Smooth muscle cell (in vitro differentiated cells): ENCODE measurements around the gene SEPTIN2. TPM values are rescaled to one million over a fixed set of nuclear protein-coding genes. Genes with fewer than 3 reads are reported as not detected.

Experiments
- DNase-seq: peaks from one replicate; lab custom pipeline; 2025; ENCODE audit not compliant: unreplicated experiment; lab: John Stamatoyannopoulos, UW
- H2AFZ ChIP-seq: fragments of 200-600 bp; sonication (generic); 2 replicates; pipeline ENCODE4 v1.6.0; 2016; ENCODE audit warnings: antibody characterized with exemption, low read depth, mild to moderate bottlenecking
- H3F3A ChIP-seq: fragments of 200-600 bp; sonication (generic); 2 replicates; pipeline ENCODE4 v1.6.0; 2017; ENCODE audit warnings: antibody characterized with exemption, low read depth
- H3K27ac ChIP-seq: fragments of 200-600 bp; sonication (generic); 2 replicates; pipeline ENCODE4 v1.5.1; 2016; ENCODE audit warnings: low read depth, mild to moderate bottlenecking
- H3K27me3 ChIP-seq: fragments of 200-600 bp; sonication (generic); 2 replicates; pipeline ENCODE4 v1.6.1; 2016; ENCODE audit warnings: low read depth, mild to moderate bottlenecking
- H3K36me3 ChIP-seq: fragments of 200-600 bp; sonication (generic); 2 replicates; pipeline ENCODE4 v1.5.1; 2016; ENCODE audit warnings: low read depth
- H3K4me1 ChIP-seq: fragments of 200-600 bp; sonication (generic); 2 replicates; pipeline ENCODE4 v1.5.1; 2016; ENCODE audit warnings: low read depth
- H3K4me2 ChIP-seq: fragments of 200-600 bp; sonication (generic); 2 replicates; pipeline ENCODE4 v1.6.0; 2016; ENCODE audit warnings: mild to moderate bottlenecking
- H3K4me3 ChIP-seq: fragments of 200-600 bp; sonication (generic); 2 replicates; pipeline ENCODE4 v1.5.1; 2016; ENCODE audit warnings: mild to moderate bottlenecking
- H3K79me2 ChIP-seq: fragments of 200-600 bp; sonication (generic); 2 replicates; pipeline ENCODE4 v1.6.0; 2016; ENCODE audit warnings: low read depth, mild to moderate bottlenecking
- H3K9ac ChIP-seq: fragments of 200-600 bp; sonication (generic); 2 replicates; pipeline ENCODE4 v1.6.0; 2016; ENCODE audit warnings: low read depth
- H3K9me3 ChIP-seq: fragments of 200-600 bp; sonication (generic); replicated peaks from 2 replicates; pipeline ENCODE4 v1.5.1; 2016; ENCODE audit warnings: low read depth
- H4K20me1 ChIP-seq: fragments of 200-600 bp; sonication (generic); 2 replicates; pipeline ENCODE4 v1.6.0; 2016; ENCODE audit warnings: low read depth
- CTCF ChIP-seq: fragments of 200-600 bp; sonication (generic); IDR thresholded peaks from 2 replicates; pipeline ENCODE4 v1.5.1; 2017; ENCODE audit warnings: borderline replicate concordance, mild to moderate bottlenecking, antibody characterized with exemption; ENCODE audit not compliant: insufficient read depth, poor library complexity, severe bottlenecking
- WGBS: methylation state at CpG from one replicate; pipeline ENCODE4 v1.1.7; 2016; ENCODE audit warnings: low lambda C conversion rate; 5-methylcytosine and 5-hydroxymethylcytosine counted together
- polyA plus RNA-seq: library from polyadenylated mRNA; unstranded; fragments of >200 nt; fragmentation: Nextera tagmentation; extraction: Ambion mirVana; gene quantifications from 2 replicates; pipeline ENCODE4 v1.2.1, GENCODE V29; 2016
- total RNA-seq: library from RNA; depleted of rRNA; stranded (reverse); fragments of >200 nt; gene quantifications from 2 replicates; pipeline ENCODE4 v1.2.3, GENCODE V29; 2014

The SEPTIN2 gene
- total and polyA plus RNA-seq, 2 experiments from 2014 or later: 344 to 443 TPM

GRCh38 chr2:241352227-241352626 lies 36.5 kb downstream of the SEPTIN2 start:
- H3F3A ChIP-seq: peaks cover 46% of the 10 kb centered on the region
- no peak overlapping the region for H3K9ac ChIP-seq
- 95% methylated on average over 3 of the region's 3 CpGs for WGBS
- H3K4me2 ChIP-seq: no peak overlapping the region
- peak overlapping the region; percentile 41 for H3K27ac ChIP-seq
- no peak overlapping the region for H2AFZ ChIP-seq
- no peaks in the 10 kb centered on the region for H3K27me3 ChIP-seq
- no peak for DNase-seq
- peaks cover 22% of the 10 kb centered on the region for H3K36me3 ChIP-seq
- peaks cover 15% of the 10 kb centered on the region for H3K79me2 ChIP-seq
- H3K4me3 ChIP-seq: no peak overlapping the region
- no peaks in the 10 kb centered on the region for H3K9me3 ChIP-seq
- TF ChIP-seq CTCF: no peak
- H4K20me1 ChIP-seq: peaks cover 73% of the 10 kb centered on the region
- peaks cover 13% of the 10 kb centered on the region for H3K4me1 ChIP-seq

GRCh38 chr2:241354668-241355658 lies 39.2 kb downstream of the SEPTIN2 start:
- no peak overlapping the region for H3K9ac ChIP-seq
- TF ChIP-seq CTCF: no peak
- peaks cover 14% of the 10 kb centered on the region for H3K36me3 ChIP-seq
- peak overlapping the region; percentile 81 for H3K4me2 ChIP-seq
- H3K27me3 ChIP-seq: no peaks in the 10 kb centered on the region
- peaks cover 37% of the 10 kb centered on the region for H3K79me2 ChIP-seq
- peaks cover 34% of the 10 kb centered on the region for H3F3A ChIP-seq
- H2AFZ ChIP-seq: no peak overlapping the region
- peaks cover 88% of the 10 kb centered on the region for H4K20me1 ChIP-seq
- H3K27ac ChIP-seq: peak overlapping the region; percentile 51
- no peaks in the 10 kb centered on the region for H3K9me3 ChIP-seq
- H3K4me3 ChIP-seq: peak overlapping the region; percentile 34
- DNase-seq: peak; percentile 24
- peaks cover 16% of the 10 kb centered on the region for H3K4me1 ChIP-seq
- 20% methylated on average over 28 of the region's 40 CpGs for WGBS

- Histone ChIP-seq H3K36me3 (peaks cover 6% of the 10 kb centered on the region), H3K4me1 (peaks cover 16% of the 10 kb centered on the region), H3K79me2 (peaks cover 49% of the 10 kb centered on the region), H3F3A (peaks cover 32% of the 10 kb centered on the region), H3K4me2 (peak within 1 kb of the TSS; percentile 98), H4K20me1 (peaks cover 88% of the 10 kb centered on the region), H3K9me3 (no peaks in the 10 kb centered on the region), H3K27me3 (no peaks in the 10 kb centered on the region), H2AFZ (no peak within 1 kb of the TSS), H3K4me3 (peak within 1 kb of the TSS; percentile 90), H3K27ac (peak within 1 kb of the TSS; percentile 72), H3K9ac (peak within 1 kb of the TSS; percentile 91)
- peak; percentile 93 for DNase-seq
- 1% methylated on average over 65 of the region's 101 CpGs for WGBS
- TF ChIP-seq CTCF: no peak
These were observed 40.5 kb downstream of the SEPTIN2 start, which contains the start of gene FARP2 for GRCh38 chr2:241355983-241356870. Gene FARP2 (plus strand): TSS chr2:241356285. CDS start chr2:241373108, 16,823 bp downstream.
